GM13977 (cell line): ENCODE results near the gene TUBA4B.

Experiments used
- DNase-seq: peaks from one replicate; pipeline ENCODE4 v3.0.0; 2012; ENCODE audit warnings: low spot score
- CTCF ChIP-seq: IDR thresholded peaks from 2 replicates; pipeline ENCODE4 v1.5.1; 2012; ENCODE audit warnings: mild to moderate bottlenecking, control low read depth; ENCODE audit not compliant: insufficient read depth; ENCODE audit errors: extremely low read depth, missing control alignments
- in situ Hi-C: fragments of 300-500 bp; cut with MboI; formaldehyde crosslinking; loops from one replicate; pipeline ENCODE4 v1.12.0; 2022; ENCODE audit warnings: low sequenced_read_pairs, low pct_unique_long_range_greater_than_20kb, mixed read lengths, inconsistent platforms; ENCODE audit not compliant: unreplicated experiment

The TUBA4B gene

GRCh38 chr2:219223831-219224610 is 29.0 kb upstream of the TUBA4B start:
- TF ChIP-seq CTCF = no peak
- DNase-seq = no peak
- in situ Hi-C loops = no loop called here

- no peak for DNase-seq
- in situ Hi-C loops = no loop called here
- TF ChIP-seq CTCF = no peak
Observed at GRCh38 chr2:219225350-219225749, 27.7 kb upstream of the TUBA4B start.

GRCh38 chr2:219228041-219228910 is 24.8 kb upstream of the TUBA4B start:
- DNase-seq = no peak

GRCh38 chr2:219228911-219229304 is 24.1 kb upstream of the TUBA4B start:
- in situ Hi-C loops = no loop called here
- TF ChIP-seq CTCF = no peak
- no peak for DNase-seq

More at GRCh38 chr2:219228041-219228910, 24.8 kb upstream of the TUBA4B start:
- in situ Hi-C loops = no loop called here
- no peak for TF ChIP-seq CTCF

- no peak for TF ChIP-seq CTCF
- in situ Hi-C loops = no loop called here
Observed at GRCh38 chr2:219229305-219230058, 23.6 kb upstream of the TUBA4B start, which contains the start of the genes ANKZF1 and ATG9A. TSS of gene ANKZF1 (plus strand) at chr2:219229806. CDS start at chr2:219230258, 452 bp downstream. TSS of gene ATG9A (minus strand) at chr2:219229636. CDS start at chr2:219228024, 1,612 bp downstream.

GRCh38 chr2:219230059-219230540 is 22.9 kb upstream of the TUBA4B start:
- TF ChIP-seq CTCF = no peak
- DNase-seq = peak; percentile 53
- in situ Hi-C loops = no loop called here

More at GRCh38 chr2:219229305-219230058, 23.6 kb upstream of the TUBA4B start, which contains the start of the genes ANKZF1 and ATG9A:
- peak; percentile 99 for DNase-seq
